ENCODE data around the gene FXYD4.

FXYD4 gene

DNA sequence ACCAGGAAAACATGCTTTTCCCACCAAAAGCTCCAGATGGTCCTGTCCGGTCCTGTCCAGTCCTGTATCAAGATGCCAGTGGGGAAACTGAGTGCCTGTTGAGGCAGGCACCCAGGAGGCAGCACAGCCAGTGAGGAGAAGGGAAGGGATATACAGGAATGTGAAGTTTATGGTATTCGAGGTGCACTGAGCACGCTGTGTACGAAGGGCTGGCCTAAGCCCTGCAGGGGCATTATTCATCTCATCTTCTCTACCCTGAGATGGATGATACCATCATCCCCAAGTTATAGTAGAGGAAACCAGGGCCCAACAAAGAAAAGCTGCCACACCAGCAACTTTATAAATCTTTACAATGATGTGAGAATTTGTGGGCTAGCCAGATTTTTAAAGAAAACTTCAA lies 23.4 kb upstream of the FXYD4 start:
- DNase-seq = no peak

DNA sequence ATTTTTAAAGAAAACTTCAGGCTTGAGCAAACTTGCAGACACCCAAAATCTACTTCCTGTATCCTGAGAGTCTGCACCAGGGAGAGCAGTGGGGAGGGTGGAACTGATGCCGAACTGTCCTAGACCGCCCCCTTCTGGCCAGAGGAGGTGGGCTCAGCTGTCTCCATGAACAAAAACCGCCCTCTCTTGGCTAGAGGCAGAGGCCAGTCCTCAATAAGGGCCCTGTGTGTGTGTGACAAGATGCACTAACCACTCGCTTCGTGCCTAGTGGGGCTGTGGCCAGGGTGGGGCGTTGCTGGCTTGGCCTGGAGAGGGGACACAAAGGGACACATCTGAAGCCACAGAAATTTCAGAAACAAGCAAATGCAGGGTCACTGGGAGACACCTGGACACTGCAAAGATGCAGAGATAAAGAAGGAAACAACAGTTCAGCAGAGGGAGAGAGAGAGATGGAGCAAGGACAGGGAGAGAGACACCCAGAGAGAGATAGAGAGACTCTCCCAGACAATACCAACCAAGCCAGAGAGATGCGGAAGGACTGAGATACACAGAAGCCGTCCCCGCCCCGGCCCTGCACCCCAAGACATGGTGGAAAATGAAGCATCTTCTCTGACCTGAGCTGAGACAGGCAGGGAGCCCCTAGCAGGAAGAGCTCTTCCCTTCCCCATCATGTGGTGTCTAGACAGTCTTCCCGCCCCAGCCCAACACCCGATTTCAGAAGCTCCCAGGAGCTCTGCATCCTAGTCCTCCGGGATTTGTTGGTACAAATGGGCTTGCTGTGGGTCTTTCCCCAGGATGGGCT lies 22.7 kb upstream of the FXYD4 start:
- peak; percentile 78 for DNase-seq

DNA sequence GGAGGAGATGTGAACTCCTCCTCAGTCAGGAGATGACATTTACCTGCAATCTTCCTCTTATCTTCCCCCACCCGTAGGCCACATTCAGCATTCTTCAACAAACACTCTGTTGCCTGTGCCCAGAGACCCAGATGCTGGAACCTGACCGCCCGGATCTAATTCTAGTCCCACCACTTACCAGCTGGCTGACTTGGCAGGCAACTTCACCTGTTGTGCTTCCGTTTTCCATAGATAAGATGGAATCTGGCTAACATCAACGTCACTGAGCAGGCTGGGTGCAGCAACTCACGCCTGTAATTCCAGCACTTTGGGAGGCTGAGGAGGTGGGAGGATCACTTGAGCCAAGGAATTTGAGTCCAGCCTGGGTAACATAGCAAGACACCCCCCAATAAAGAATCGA lies 21.3 kb upstream of the FXYD4 start:
- DNase-seq = no peak

DNA sequence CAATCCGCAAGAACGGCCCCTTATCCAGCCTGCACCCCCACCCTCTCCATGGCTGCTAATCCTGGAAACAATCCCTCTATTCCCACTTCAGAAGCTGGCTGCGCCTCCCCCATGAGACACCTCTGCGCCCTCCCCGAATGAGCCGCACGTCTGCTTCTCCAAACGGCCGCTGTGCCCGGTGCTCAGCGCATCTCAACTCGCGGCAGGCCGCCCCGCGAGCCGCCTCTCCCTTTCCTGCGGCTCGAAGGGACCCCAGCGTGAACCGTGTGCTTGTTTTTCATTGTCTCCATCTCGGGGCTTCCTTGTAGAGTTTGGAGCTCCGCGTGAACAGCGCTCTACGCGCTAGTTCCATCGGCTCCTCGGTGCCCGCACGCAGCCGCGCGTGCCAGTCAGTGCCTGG lies 20.8 kb upstream of the FXYD4 start:
- no peak for DNase-seq

DNA sequence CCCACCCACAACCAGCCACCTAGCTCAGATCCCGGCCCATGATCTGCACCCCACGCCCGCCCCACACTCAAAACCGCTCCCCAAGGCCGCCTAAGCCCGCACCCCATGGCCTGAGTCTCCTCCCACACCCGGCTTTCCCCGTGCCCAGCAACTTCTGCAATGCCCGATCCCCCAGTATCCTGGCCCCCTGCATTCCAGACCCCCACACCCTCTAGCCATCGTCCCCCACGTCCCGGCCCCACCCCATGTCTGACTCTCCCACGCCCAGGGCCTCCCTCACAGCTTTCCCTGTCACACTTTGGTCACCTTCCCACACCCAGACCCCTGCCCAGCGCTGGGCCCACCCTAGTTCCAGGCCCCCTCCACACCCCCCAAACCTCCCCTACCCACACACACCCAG lies 20.1 kb upstream of the FXYD4 start:
- no peak for DNase-seq

DNA sequence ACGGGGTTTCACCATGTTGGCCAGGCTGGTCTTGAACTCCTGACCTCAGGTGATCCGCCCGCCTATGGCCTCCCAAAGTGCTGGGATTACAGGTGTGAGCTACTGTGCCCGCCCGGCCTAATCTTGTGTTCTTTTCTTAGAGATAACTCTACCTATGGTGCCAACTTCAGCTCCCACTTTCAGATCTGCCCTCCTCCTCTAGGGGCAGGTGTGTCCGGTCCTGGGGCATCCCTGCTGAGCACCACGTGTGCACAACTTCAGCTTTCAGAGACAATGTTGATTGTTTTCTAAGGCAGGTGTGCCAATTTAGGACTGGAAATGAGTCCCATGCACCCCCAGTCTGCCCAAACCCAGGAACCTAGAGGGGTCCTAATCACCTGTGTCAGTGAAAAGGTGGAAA lies 18.5 kb upstream of the FXYD4 start:
- DNase-seq = no peak

DNA sequence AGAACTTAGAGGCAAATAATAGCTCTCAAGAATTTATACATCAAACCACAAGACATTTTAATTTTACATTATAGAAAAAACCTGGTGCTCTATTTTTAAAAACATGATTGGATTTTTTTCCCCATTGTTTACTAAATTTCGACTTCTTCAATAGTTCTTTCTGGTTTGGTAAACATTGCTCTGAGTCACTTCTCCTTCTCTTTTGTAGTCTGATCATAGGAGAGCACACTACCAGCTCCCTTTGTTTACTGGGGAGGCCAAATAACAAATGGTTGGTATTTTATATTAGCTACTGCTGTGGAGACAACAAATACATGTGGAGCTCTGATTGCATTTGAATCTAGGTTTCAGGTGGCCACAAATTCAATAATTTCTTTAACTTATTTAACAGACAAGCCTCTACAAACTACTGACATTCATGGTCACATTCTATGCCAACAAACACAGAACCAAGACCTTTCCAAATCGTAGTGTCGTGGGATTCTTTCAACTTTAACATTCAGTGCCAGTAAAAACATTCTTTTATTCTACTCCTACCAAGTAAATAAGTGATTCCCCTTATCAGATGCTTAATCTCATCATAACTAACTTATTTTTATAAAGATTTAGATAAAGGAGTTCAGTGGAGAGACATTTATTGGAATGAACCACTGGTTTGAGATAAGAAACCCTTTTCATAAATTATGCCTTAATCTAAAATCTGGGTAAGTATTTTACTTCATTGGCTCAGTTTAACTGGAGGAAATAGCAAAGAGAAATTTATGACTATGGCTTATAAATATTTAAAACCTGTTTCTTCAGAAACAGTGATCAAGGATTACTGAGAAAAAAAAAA lies 17.7 kb upstream of the FXYD4 start:
- DNase-seq = no peak

DNA sequence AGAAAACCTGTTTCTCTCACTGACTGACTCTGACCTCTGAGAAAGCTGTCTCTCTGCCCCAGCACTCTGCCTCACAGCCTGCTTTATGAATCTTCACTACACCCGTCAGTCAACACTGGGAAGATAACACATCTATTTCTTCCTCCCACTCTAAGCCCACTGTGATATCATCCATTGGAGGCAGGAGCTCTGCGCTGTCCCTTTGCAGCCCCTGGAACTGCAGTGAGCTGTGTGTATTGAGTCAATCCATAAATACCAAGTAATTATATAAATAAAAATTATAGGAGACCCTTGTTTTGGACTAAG lies 17.2 kb upstream of the FXYD4 start:
- no peak for DNase-seq

DNA sequence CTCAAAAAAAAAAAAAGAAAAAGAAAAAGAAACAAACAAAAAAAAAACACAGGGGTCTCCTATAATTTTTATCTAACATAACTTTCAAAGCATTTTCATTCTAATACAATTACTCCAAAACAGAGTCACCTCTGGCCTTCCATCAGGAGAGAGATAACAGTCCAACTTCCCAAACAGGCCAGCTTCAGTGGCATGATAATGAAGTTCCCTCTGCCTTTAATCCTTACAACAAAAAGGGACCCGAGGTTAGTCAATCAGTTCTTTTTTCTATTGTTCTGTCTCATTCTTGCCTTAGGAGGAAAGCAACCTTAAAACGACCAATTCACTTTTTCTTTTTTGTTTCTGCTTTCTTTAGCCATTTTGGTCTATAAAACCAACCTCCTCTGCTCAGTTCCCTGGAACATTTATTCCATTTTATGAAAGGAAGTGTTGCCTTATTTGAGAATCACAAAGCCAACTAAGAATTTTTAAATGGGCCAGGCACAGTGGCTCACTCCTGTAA lies 16.5 kb upstream of the FXYD4 start:
- DNase-seq = no peak

DNA sequence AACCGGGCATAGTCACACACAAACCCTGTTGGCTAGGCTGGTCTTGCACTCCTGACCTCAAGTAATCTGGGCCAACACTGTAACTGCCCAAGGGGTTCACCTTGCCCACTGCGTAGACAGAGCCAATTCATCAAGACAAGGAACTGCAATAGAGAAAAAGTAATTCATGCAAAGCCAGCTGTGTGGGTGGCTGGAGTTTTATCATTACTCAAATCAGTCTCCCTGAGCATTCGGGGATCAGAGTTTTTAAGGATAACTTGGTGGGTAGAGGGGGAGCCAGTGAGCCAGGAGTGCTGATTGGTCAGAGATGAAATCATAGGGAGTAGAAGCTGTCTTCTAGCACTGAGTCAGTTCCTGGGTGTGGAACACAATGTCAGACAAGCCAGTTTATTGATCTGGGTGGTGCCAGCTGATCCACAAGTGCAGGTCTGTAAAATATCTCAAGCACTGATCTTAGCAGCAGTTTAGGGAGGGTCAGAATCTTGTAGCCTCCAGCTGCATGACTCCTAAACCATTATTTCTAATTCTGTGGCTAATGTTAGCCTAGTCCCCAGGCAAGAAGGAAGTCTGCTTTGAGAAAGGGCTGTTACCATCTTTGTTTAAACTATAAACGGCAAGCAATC lies 15.6 kb upstream of the FXYD4 start:
- DNase-seq = no peak

DNA sequence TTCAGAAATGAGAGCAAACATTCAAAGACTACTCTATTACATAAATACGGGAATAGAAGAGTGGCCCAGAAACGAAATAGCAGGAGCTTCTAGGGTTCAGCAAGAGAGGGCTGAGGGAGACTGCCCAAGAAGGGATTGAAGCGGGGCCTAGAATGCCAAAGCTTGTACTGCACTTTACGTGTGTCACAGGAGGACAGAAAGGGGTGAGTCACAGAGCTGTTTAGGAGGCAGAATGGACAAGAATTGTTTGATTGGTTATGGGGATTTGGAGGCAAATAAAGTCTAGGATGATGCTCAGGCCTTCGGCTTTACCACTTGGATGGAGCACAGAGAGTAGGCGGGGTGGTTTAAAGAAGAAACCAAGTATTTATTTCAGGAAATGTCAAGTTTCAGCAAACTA lies 11.3 kb upstream of the FXYD4 start:
- no peak for DNase-seq

DNA sequence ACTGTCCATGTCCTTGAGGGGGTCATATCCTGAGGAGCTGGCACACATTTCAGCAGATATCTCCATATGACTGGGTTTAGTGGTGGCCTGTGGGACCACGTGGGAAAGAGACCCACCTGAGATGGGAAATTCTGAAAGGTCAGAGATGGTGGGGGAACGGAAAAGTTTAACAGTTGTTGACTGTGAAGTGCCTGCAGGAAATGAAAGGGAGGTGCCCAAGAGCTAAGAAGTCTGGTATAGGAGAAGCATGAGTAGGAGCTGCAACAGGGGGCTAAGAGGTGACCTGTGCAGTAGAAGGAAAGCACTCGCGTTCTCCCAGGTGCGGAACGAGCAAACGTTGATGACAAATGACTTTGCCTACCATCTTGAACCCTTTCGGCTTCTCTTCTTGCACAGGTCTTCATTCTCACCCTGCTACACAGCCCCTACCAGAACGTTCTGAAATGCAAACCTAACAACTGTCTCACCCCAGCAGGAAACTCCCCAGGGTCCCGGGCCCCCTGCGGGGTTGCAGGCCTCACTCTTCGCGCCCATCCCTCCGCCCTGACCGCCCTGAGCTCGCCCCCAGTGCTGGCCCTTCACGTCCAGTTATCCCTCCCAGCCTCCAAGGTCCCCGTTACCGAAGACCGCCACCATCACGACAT lies 9.8 kb upstream of the FXYD4 start:
- DNase-seq = no peak

DNA sequence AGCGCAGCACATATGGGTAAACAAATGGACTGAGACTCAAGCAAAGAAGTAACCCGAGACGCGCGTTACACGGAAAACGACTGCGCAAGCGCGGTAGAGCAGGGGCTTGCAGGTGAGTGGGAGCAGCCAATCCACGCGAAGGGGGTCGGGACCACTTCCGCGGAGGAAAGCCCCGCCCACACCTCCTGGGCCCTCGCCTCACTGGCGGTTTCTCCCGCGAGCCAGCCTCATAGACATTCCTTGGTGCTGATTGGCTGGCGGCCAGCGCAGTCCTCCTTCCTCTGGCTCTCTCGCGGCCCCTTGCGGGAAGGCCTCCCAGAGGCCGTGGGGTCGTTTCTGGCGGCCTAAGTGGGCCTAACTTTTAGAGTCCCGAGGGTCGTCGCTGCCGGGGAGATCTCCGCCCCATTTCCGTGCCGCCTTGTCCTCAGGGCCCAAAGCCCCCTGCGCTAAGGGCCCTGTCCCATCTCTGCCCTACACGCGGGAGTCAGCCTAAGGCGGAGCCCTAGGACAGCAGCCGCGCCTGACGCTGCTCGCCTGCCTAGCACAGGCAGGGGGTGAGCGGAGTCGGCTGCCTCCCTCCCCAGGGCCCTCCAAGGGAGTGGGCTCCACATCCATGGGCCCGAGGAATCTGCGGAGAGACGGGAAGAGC lies 9.1 kb upstream of the FXYD4 start:
- DNase-seq = peak; percentile 92

DNA sequence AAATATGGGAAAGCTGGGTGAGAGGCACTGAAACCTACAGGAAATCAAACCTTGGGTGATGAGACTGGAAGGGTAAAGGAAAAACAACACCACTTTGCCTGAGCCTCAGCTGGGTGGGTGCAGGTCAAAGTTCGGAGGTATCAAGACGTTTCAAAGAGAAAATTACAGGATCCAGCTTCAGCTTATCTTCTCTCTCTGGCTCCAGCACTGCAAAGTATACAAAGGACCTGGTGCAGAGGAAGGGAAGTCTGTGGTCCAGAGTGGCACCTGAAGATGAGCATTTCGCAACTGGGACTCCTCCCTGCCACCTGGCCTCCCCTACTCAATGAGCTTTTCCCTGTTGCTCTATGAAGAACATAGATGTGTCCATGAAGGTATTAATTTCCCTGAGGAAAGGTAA lies 6.4 kb upstream of the FXYD4 start:
- no peak for DNase-seq

DNA sequence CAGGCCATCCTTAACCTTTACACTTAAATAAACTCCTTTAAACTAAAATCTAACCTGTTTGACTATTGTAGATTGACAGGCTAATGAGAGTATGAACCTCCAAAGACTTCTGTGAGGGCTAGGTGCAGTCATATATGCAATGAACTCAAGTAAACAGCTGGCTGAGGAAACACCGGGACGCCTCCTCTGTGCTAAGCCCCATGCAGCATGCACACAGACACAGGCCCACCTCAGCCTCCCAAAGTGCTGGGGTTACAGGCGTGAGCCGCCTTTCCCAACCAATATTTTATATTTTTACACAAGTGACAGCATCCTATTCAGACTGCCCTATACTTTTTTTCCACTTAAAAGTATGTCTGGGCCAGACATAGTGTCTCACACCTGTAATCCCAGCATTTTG lies 1.5 kb upstream of the FXYD4 start:
- no peak for DNase-seq

DNA sequence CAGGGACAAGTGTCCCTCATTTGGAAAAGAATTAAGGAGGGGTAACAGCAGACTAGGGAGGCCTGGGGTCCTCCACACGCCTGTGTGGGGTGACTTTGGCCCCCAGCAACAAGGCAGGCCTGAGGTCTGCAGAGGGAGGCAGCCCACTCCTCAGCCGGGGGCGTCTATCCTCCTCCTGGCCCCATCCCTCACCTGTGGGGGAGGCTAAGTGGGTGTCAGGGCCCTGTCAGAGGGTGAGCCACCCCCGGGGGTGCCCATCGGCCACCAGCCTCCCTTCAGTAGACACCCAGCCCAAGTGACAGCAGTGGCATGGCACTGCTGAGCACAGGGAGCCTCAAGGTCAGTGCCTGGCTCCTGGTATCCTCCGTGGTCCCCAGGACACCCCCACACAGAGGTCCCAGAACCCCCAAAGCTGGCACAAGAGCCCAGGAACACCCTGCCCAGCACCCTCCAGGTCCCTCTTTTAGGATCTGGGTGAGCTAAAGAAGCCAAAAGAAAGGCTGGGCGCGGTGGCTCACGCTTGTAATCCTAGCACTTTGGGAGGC lies 693 bp upstream of the FXYD4 start:
- DNase-seq = no peak

DNA sequence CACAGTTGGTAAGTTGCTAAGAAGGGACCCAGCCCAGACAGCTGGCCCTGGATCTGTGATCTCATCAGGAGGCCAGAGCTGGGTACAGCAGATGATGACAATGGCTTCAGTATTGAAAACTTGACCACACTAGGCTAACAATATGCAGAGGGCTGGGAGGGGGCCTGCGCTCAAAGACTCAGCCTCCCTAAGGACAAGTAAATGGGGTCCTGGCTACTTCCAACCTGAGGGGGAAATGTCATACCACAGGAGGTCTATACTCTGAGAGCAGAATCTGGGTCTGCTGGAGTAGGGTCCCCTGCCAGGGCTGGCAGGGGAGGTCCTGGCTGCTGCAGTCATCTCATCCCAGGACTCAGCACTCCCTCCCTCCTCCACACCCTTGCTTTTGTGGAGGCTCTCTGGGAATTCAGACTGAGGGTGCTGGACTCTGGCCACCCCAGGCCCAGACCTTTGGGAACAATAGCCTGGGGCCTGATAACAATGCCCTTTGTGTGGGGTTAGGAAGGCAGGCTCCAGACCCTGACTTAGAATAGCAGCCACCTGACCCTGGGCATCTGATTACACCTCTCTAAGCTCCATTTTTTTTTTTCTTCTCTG lies 1.4 kb downstream of the FXYD4 start:
- DNase-seq = no peak

DNA sequence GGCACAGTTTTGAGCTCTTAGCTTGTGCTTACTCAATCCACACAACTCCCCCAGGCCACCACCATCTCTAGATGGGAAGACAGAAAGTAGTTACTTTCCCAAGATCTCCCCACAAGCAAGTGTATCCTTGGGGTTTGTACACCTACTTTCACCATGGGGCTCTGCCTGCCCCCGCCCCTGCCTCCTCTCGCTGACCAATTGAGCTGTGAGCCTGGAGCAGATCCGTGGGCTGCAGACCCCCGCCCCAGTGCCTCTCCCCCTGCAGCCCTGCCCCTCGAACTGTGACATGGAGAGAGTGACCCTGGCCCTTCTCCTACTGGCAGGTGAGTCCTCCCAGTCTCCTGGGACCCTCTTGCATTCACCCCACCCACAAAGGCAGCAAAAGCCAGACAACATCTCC lies 2.0 kb downstream of the FXYD4 start:
- DNase-seq = no peak

DNA sequence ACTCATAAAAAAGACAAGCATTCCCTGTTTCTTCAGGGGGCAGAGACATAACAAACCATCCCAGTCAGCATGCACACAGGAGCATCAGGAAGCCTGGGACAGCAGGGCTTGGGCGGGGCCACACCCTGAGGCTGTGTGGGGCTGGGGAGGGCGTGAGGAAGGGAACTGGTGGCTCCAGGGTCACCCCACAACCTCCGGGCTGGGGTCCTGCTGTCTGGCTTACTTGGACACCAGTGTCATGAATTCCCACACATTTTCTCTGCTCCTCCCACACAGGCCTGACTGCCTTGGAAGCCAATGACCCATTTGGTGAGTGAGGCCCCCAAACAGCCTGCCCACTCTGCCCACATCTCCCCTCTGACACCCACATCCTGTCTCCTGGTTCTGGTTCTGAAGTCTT lies 2.8 kb downstream of the FXYD4 start:
- no peak for DNase-seq

DNA sequence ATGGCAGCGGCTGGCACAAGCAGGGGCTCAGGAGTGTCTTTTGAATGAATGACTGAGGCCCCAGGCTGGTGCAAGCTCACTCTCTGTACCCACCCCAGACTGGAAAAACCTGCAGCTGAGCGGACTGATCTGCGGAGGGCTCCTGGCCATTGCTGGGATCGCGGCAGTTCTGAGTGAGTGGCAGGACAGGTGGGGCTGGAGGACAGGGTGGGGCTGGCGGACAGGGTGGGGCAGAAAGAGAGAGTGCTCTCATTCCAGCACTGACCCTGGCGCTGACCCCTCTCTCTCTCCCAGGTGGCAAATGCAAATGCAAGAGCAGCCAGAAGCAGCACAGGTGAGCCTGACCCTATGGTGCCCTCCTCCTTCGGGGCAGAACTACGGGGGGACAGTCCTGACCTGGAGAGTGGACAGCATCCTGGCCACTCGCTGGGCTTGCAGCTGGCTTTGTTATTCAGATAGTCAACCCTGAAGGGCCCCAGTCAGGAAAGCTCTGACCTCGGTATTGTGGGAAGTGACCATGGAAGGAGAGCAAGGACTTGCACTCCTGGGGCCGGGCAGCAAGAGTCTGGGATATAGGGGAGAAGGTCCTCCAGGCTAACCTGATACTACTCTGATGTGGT lies 4.1 kb downstream of the FXYD4 start:
- DNase-seq = no peak

DNA sequence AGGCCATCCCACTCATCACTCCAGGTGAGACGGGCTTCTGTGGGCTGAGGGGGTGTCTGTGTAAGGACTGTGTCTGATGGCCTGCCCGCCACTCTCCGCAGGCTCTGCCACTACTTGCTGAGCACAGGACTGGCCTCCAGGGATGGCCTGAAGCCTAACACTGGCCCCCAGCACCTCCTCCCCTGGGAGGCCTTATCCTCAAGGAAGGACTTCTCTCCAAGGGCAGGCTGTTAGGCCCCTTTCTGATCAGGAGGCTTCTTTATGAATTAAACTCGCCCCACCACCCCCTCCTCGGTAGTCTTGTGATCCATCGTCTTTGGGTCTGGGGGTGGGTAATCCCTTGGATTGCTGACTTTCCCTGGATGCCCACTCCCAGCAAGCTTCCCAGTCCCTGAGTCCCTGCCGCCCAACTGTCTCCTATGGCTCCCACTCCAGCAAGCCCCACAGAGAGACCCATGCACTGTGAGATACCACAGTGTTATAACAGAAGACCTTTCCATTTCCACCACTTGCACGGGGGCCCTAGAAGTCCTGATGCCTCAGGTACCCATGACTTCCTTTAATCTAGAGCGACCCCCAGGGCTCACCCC lies 4.7 kb downstream of the FXYD4 start:
- DNase-seq = no peak
